Upper lobe of left lung (tissue), 6 donors: ENCODE data around the gene SMARCD3. TPM values are rescaled to one million over a fixed set of nuclear protein-coding genes. Genes with fewer than 3 reads are reported as not detected.

Source experiments
- ATAC-seq, 2 donors: fragments of 200-7000 bp; cut with Tn5 transposase; one replicate each; pipeline ENCODE4 v1.9.1; 2022; ENCODE audit warnings: mild to moderate bottlenecking in 2 of 2, moderate library complexity in 2 of 2; ENCODE audit not compliant: low FRiP score in 2 of 2
- DNase-seq, 2 donors: peaks; one replicate each; pipeline ENCODE4 v3.0.0-alpha.2; 2019 to 2020
- H3K27ac ChIP-seq, 4 donors: fragments of 200-600 bp; sonication (generic); one replicate each; pipeline ENCODE4 v1.5.1; 2016 to 2019
- H3K27me3 ChIP-seq, 4 donors: fragments of 200-600 bp; sonication (generic); one replicate each; pipeline ENCODE4 v1.5.1; 2017 to 2019
- H3K36me3 ChIP-seq, 4 donors: fragments of 200-600 bp; sonication (generic); one replicate each; pipeline ENCODE4 v1.5.1; 2016 to 2019
- H3K4me1 ChIP-seq, 4 donors: fragments of 200-600 bp; sonication (generic); one replicate each; pipeline ENCODE4 v1.5.1; 2018 to 2019
- H3K4me3 ChIP-seq, 4 donors: fragments of 200-600 bp; sonication (generic); one replicate each; pipeline ENCODE4 v1.5.1; 2017 to 2019; ENCODE audit warnings: mild to moderate bottlenecking in 2 of 4, moderate library complexity in 1 of 4
- H3K9me3 ChIP-seq, 4 donors: fragments of 200-600 bp; sonication (generic); one replicate each; pipeline ENCODE4 v1.5.1; 2018 to 2019
- CTCF ChIP-seq, 6 experiments: fragments of 450-650 bp in 4 of 6; fragments of 200-600 bp in 2 of 6; sonication (generic) in 2 of 6; IDR thresholded peaks; one replicate each; pipeline ENCODE4 v1.5.1; 2016 to 2019; ENCODE audit warnings: antibody characterized with exemption in 6 of 6
- EP300 ChIP-seq, 4 donors: sonication (generic); formaldehyde crosslinking; IDR thresholded peaks; one replicate each; pipeline ENCODE4 v1.5.1; 2017; ENCODE audit warnings: antibody characterized with exemption in 4 of 4, control low read depth in 2 of 4
- POLR2A ChIP-seq, 4 donors: fragments of 450-650 bp; IDR thresholded peaks; one replicate each; pipeline ENCODE4 v1.5.1; 2016 to 2017; ENCODE audit warnings: antibody characterized with exemption in 4 of 4, mild to moderate bottlenecking in 2 of 4
- POLR2AphosphoS5 ChIP-seq, 2 donors: sonication (generic); formaldehyde crosslinking; IDR thresholded peaks; one replicate each; pipeline ENCODE4 v1.5.1; 2017; ENCODE audit warnings: antibody characterized with exemption in 2 of 2
- WGBS, 2 donors: methylation state at CpG; one replicate each; pipeline ENCODE4 v1.1.5; 2017 to 2018; 5-methylcytosine and 5-hydroxymethylcytosine counted together
- total RNA-seq, 6 donors: library from RNA; depleted of rRNA in 4 of 6; stranded (reverse); fragments of >200 nt in 4 of 6; gene quantifications; one replicate each; pipeline versions ENCODE4 v1.1.0 to v1.2.1, GENCODE V29; 2016 to 2021
- donor health status: DM: no; HTN: no; CAD: no; lungs with moderate emphysema.
- donor health status: DM: no; HTN: yes; CAD: no; lungs with severe emphysema.

SMARCD3 gene
- total RNA-seq, 6 donors from 2014 or later, result 32.8 to 63.9 (median 40.8) TPM

GRCh38 chr7:151231080-151231479, 17.4 kb downstream of the SMARCD3 start:
- Histone ChIP-seq H3K4me1 (peaks cover 16 to 36% (median 27%) of the 10 kb centered on the region in 4 donors), H3K36me3 (peaks cover 0 to 20% (median 13%) of the 10 kb centered on the region in 4 donors), H3K27ac (no peak overlapping the region), H3K27me3 (no peaks in the 10 kb centered on the region), H3K9me3 (no peaks in the 10 kb centered on the region), H3K4me3 (no peak overlapping the region)
- DNase-seq, result no peak
- WGBS, 2 donors, result 84 to 85% methylated on average over 1 of the region's 1 CpG
- no peak for ATAC-seq
- TF ChIP-seq POLR2AphosphoS5 (IDR thresholded peaks at IDR 0.05) (no peak), CTCF (IDR thresholded peaks at IDR 0.05) (no peak), POLR2A (IDR thresholded peaks at IDR 0.05) (no peak), EP300 (IDR thresholded peaks at IDR 0.05) (no peak)

GRCh38 chr7:151229249-151229648, 19.2 kb downstream of the SMARCD3 start:
- Histone ChIP-seq H3K36me3 (peaks cover 0 to 10% (median 7%) of the 10 kb centered on the region in 4 donors), H3K4me1 (peaks cover 27 to 47% (median 35%) of the 10 kb centered on the region in 4 donors), H3K27ac (no peak overlapping the region), H3K9me3 (no peaks in the 10 kb centered on the region), H3K4me3 (no peak overlapping the region), H3K27me3 (no peaks in the 10 kb centered on the region)
- 92 to 94% methylated on average over 10 of the region's 10 CpGs for WGBS, 2 donors
- ATAC-seq (no peak), DNase-seq (no peak)
- no peak for TF ChIP-seq EP300 (IDR thresholded peaks at IDR 0.05)
- no peak for TF ChIP-seq POLR2AphosphoS5 (IDR thresholded peaks at IDR 0.05)
- no peak for TF ChIP-seq CTCF (IDR thresholded peaks at IDR 0.05)
- TF ChIP-seq POLR2A (IDR thresholded peaks at IDR 0.05), result no peak

- Histone ChIP-seq H3K27ac (peak overlapping the region in 3 of 4 donors; percentile 64 to 83 (median 73)), H3K9me3 (no peaks in the 10 kb centered on the region), H3K4me3 (peak overlapping the region in 3 of 4 donors; percentile 91 to 97 (median 92)), H3K27me3 (no peaks in the 10 kb centered on the region), H3K4me1 (peaks cover 19 to 37% (median 26%) of the 10 kb centered on the region in 4 donors), H3K36me3 (peaks cover 6 to 18% (median 17%) of the 10 kb centered on the region in 4 donors)
- 70 to 72% methylated on average over 10 of the region's 10 CpGs for WGBS, 2 donors
- no peak for ATAC-seq
- no peak for DNase-seq
- TF ChIP-seq EP300 (IDR thresholded peaks at IDR 0.05), result no peak
- TF ChIP-seq POLR2AphosphoS5 (IDR thresholded peaks at IDR 0.05), result no peak
- TF ChIP-seq CTCF (IDR thresholded peaks at IDR 0.05), result no peak
- no peak for TF ChIP-seq POLR2A (IDR thresholded peaks at IDR 0.05)
These were observed 20.2 kb downstream of the SMARCD3 start for GRCh38 chr7:151228024-151228866.

- no peaks in the 10 kb centered on the region for H3K9me3 ChIP-seq
- TF ChIP-seq EP300 (IDR thresholded peaks at IDR 0.05) (peak in 1 of 4 donors; percentile 22), POLR2AphosphoS5 (IDR thresholded peaks at IDR 0.05) (peak; percentile 75 to 83), CTCF (IDR thresholded peaks at IDR 0.05) (peak in 1 of 6 experiments; percentile 12), POLR2A (IDR thresholded peaks at IDR 0.05) (peak in 2 of 4 donors; percentile 39 to 64)
- peak within 1 kb of the TSS; percentile 66 to 86 (median 78) for H3K27ac ChIP-seq
- H3K4me1 ChIP-seq, result peaks cover 16 to 34% (median 23%) of the 10 kb centered on the region in 4 donors
- DNase-seq, result peak; percentile 100
- no peaks in the 10 kb centered on the region for H3K27me3 ChIP-seq
- H3K36me3 ChIP-seq, result peaks cover 12 to 29% (median 27%) of the 10 kb centered on the region in 4 donors
- ATAC-seq, result peak; percentile 99 to 100
- H3K4me3 ChIP-seq, result peak within 1 kb of the TSS; percentile 58 to 97 (median 92)
- WGBS, 2 donors, result 0 to 1% methylated on average over 45 to 47 of the region's 68 CpGs
These were observed 21.4 kb downstream of the SMARCD3 start, which contains the start of gene ABCF2 for GRCh38 chr7:151226875-151227782. ABCF2 (minus strand) TSS chr7:151227205; CDS start chr7:151226458, 747 bp downstream.
